ENCODE data around the gene CD164. TPM values are rescaled to one million over a fixed set of nuclear protein-coding genes. Genes with fewer than 3 reads are reported as not detected.

CD164 gene
- total and polyA plus RNA-seq, 2 of the 13 experiments (the other 11 are each of a cell fraction or from before 2014, with no cell fraction given), result 222 to 293 TPM

- no peaks in the 10 kb centered on the region for H3K36me3 ChIP-seq (replicated peaks in 1 of 2; ENCODE audit: control insufficient read depth in 1 of 2, insufficient read depth in 2 of 2, low read length in 2 of 2)
- TF ChIP-seq ZNF746 (CRISPR knock-in tag; IDR thresholded peaks at IDR 0.05), result no peak
- no peak for TF ChIP-seq RFX1 (IDR thresholded peaks at IDR 0.05)
- TF ChIP-seq ZNF251 (CRISPR knock-in tag; IDR thresholded peaks at IDR 0.05), result no peak
- no peak for TF ChIP-seq IRF1 (CRISPR knock-in tag; IDR thresholded peaks at IDR 0.05; ENCODE audit: low read depth)
- TF ChIP-seq ZNF180 (CRISPR knock-in tag; IDR thresholded peaks at IDR 0.05; ENCODE audit: borderline replicate concordance, low read depth), result no peak
- no peak for TF ChIP-seq SSRP1 (CRISPR knock-in tag; IDR thresholded peaks at IDR 0.05)
- TF ChIP-seq KLF6 (CRISPR knock-in tag; IDR thresholded peaks at IDR 0.05), result no peak
- no peak for TF ChIP-seq NR2F6 (IDR thresholded peaks at IDR 0.05)
- no peak for TF ChIP-seq NR2F6 (CRISPR knock-in tag; IDR thresholded peaks at IDR 0.05)
These were observed 38.7 kb downstream of the CD164 start for GRCh38 chr6:109343518-109343917.

GRCh38 chr6:109342911-109343310 lies 39.4 kb downstream of the CD164 start:
- BruUV-seq (replicated peaks), result no TSS peak
- DNase-seq (ENCODE audit: low spot score), result no peak
- no peak overlapping the region for H3K4me2 ChIP-seq (ENCODE audit: low read depth, low read length)
- TF ChIP-seq MYPOP (CRISPR knock-in tag; IDR thresholded peaks at IDR 0.05), result no peak
- TF ChIP-seq TBL1XR1 (IDR thresholded peaks at IDR 0.05; ENCODE audit: borderline replicate concordance, low read length, partially characterized antibody), result no peak
- TF ChIP-seq ZNF891 (CRISPR knock-in tag; IDR thresholded peaks at IDR 0.05), result no peak
- no peak for TF ChIP-seq ZNF567 (CRISPR knock-in tag; IDR thresholded peaks at IDR 0.05; ENCODE audit: borderline replicate concordance)
- no peak for TF ChIP-seq ZNF597 (CRISPR knock-in tag; IDR thresholded peaks at IDR 0.05)
- no peak for TF ChIP-seq PCBP2 (optimal IDR thresholded peaks at IDR 0.05; ENCODE audit: low read depth, low read length, poor library complexity, severe bottlenecking)
- no peak for TF ChIP-seq ZFP37 (CRISPR knock-in tag; IDR thresholded peaks at IDR 0.05; ENCODE audit: borderline replicate concordance)
- in situ Hi-C loops (cut with HindIII; ENCODE audit: extremely low pct_ligation_motif_present, low pct_unique_long_range_greater_than_20kb), result no loop called here
- no peak overlapping the region for H3K4me3 ChIP-seq (replicated peaks in 1 of 3; ENCODE audit: insufficient read depth in 1 of 3, low read depth in 2 of 3, low read length in 3 of 3)
- H4K20me1 ChIP-seq (ENCODE audit: insufficient read depth, low read length), result no peaks in the 10 kb centered on the region
- no peaks in the 10 kb centered on the region for H3K9me3 ChIP-seq (ENCODE audit: low read length)
- H3K27me3 ChIP-seq (ENCODE audit: control insufficient read depth in 1 of 2, insufficient read depth in 2 of 2, low read length in 2 of 2), result no peaks in the 10 kb centered on the region
- no peaks in the 10 kb centered on the region for H3K79me2 ChIP-seq (ENCODE audit: insufficient read depth, low read length)
- WGBS (ENCODE audit: low lambda C conversion rate), result 96% methylated on average over 6 of the region's 6 CpGs
- no peak overlapping the region for H3K9ac ChIP-seq (ENCODE audit: insufficient read depth, low read depth, low read length)
- no peak for ATAC-seq
- CTCF ChIA-PET (ENCODE audit: low intra/inter-chr PET ratio, low total read pairs), result no interaction called here
- H3K27ac ChIP-seq (ENCODE audit: extremely low read length, insufficient read depth, low read length), result no peak overlapping the region
- H3K4me1 ChIP-seq (ENCODE audit: insufficient read depth, low read length), result peaks cover 14% of the 10 kb centered on the region
- FAIRE-seq, result no peak
- no peaks in the 10 kb centered on the region for H3K36me3 ChIP-seq (replicated peaks in 1 of 2; ENCODE audit: control insufficient read depth in 1 of 2, insufficient read depth in 2 of 2, low read length in 2 of 2)
- H2AFZ ChIP-seq (ENCODE audit: low read length), result no peak overlapping the region
- intact Hi-C loops (cut with micrococcal nuclease; ENCODE audit: unreplicated experiment), result no loop called here
- POLR2A ChIA-PET, result no interaction called here

More at GRCh38 chr6:109343518-109343917, 38.7 kb downstream of the CD164 start:
- DNase-seq (ENCODE audit: low spot score) (no peak), FAIRE-seq (no peak), ATAC-seq (no peak)
- Histone ChIP-seq H3K4me3 (replicated peaks in 1 of 3; ENCODE audit: insufficient read depth in 1 of 3, low read depth in 2 of 3, low read length in 3 of 3) (no peak overlapping the region), H3K4me2 (ENCODE audit: low read depth, low read length) (no peak overlapping the region), H3K27ac (ENCODE audit: extremely low read length, insufficient read depth, low read length) (no peak overlapping the region), H3K4me1 (ENCODE audit: insufficient read depth, low read length) (peaks cover 19% of the 10 kb centered on the region), H2AFZ (ENCODE audit: low read length) (no peak overlapping the region), H3K79me2 (ENCODE audit: insufficient read depth, low read length) (no peaks in the 10 kb centered on the region), H4K20me1 (ENCODE audit: insufficient read depth, low read length) (no peaks in the 10 kb centered on the region), H3K9ac (ENCODE audit: insufficient read depth, low read depth, low read length) (no peak overlapping the region), H3K27me3 (ENCODE audit: control insufficient read depth in 1 of 2, insufficient read depth in 2 of 2, low read length in 2 of 2) (no peaks in the 10 kb centered on the region), H3K9me3 (ENCODE audit: low read length) (no peaks in the 10 kb centered on the region)
- ChIA-PET POLR2A (no interaction called here), CTCF (ENCODE audit: low intra/inter-chr PET ratio, low total read pairs) (no interaction called here)
- no TSS peak for BruUV-seq (replicated peaks)
- WGBS (ENCODE audit: low lambda C conversion rate), result 87% methylated on average over 7 of the region's 7 CpGs
- intact Hi-C loops (cut with micrococcal nuclease; ENCODE audit: unreplicated experiment), result no loop called here
- in situ Hi-C loops (cut with HindIII; ENCODE audit: extremely low pct_ligation_motif_present, low pct_unique_long_range_greater_than_20kb), result no loop called here

Measured in HepG2 (cell line).